ENCODE measurements around the gene SKI. TPM values are rescaled to one million over a fixed set of nuclear protein-coding genes. Genes with fewer than 3 reads are reported as not detected.

The SKI gene
- total and polyA plus RNA-seq, 2 donors (not counting 1 experiment from before 2014, with no cell fraction given), result 11.6 to 21.8 TPM

DNA sequence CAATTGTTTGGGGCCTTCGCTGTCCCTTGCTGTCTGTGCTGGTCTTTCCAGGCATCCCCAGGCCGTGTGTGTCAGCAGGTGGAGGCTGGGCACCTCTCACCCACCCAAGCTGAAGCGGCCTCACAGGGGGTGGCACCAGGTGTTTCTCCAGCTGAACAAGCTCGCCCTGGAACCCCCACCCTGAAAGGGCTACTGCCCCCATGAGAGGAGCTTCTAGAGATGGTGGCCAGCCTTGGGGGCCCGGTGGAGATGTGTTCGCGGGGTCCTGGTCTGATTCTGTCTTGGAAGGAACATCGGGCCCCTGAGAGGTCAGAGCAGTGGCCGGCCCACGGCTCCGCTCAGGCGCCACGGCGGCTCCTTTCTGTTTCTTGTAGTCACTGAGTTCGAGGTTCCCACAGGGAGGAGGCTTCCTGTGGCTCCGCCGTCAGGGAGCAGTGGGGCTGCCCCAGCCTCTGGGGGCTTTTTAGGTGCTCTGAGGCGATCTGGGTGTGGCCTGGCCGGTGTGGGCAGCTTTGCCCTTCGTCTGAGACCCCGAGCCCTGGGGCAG, 46.9 kb downstream of the SKI start:
- Histone ChIP-seq H4K20me1 (ENCODE audit: control insufficient read depth, extremely low read depth, insufficient read depth, low read length) (peaks cover 1% of the 10 kb centered on the region), H3K4me1 (ENCODE audit: control insufficient read depth, extremely low read depth, insufficient read depth, low read length) (peaks cover 48% of the 10 kb centered on the region), H3K27ac (ENCODE audit: insufficient read depth, low read length) (peak overlapping the region; percentile 34), H3K4me3 (replicated peaks in 1 of 4; ENCODE audit: control extremely low read depth in 1 of 4, insufficient read depth in 1 of 4, low read depth in 3 of 4, low read length in 4 of 4) (no peak overlapping the region), H3K79me2 (ENCODE audit: control insufficient read depth, insufficient read depth, low read length) (peaks cover 96% of the 10 kb centered on the region), H2AFZ (ENCODE audit: low read length) (no peak overlapping the region), H3K9me3 (ENCODE audit: control insufficient read depth, insufficient read depth, low read depth, low read length) (no peaks in the 10 kb centered on the region), H3K9ac (ENCODE audit: insufficient read depth, low read length) (no peak overlapping the region), H3K27me3 (ENCODE audit: control insufficient read depth, insufficient read depth, low read length) (no peaks in the 10 kb centered on the region), H3K4me2 (ENCODE audit: extremely low read depth, insufficient read depth, low read length) (peak overlapping the region; percentile 23), H3K36me3 (ENCODE audit: control insufficient read depth, insufficient read depth, low read length) (peaks cover 6% of the 10 kb centered on the region)
- TF ChIP-seq EZH2 (IDR thresholded peaks at IDR 0.05; ENCODE audit: low read length, missing control alignments) (no peak), CTCF (conservative IDR thresholded peaks at IDR 0.05 in 1 of 2, IDR thresholded peaks at IDR 0.05 in 1 of 2; ENCODE audit: low read depth in 1 of 2, low read length in 2 of 2) (no peak)
- DNase-seq (ENCODE audit: low read depth in 2 of 2), result no peak

- Histone ChIP-seq H3K4me2 (ENCODE audit: extremely low read depth, insufficient read depth, low read length) (no peak overlapping the region), H3K9ac (ENCODE audit: insufficient read depth, low read length) (no peak overlapping the region), H3K79me2 (ENCODE audit: control insufficient read depth, insufficient read depth, low read length) (peaks cover 90% of the 10 kb centered on the region), H2AFZ (ENCODE audit: low read length) (no peak overlapping the region), H3K36me3 (ENCODE audit: control insufficient read depth, insufficient read depth, low read length) (peaks cover 6% of the 10 kb centered on the region), H3K9me3 (ENCODE audit: control insufficient read depth, insufficient read depth, low read depth, low read length) (no peaks in the 10 kb centered on the region), H3K4me1 (ENCODE audit: control insufficient read depth, extremely low read depth, insufficient read depth, low read length) (peaks cover 46% of the 10 kb centered on the region), H3K27ac (ENCODE audit: insufficient read depth, low read length) (peak overlapping the region; percentile 45), H3K27me3 (ENCODE audit: control insufficient read depth, insufficient read depth, low read length) (no peaks in the 10 kb centered on the region), H3K4me3 (replicated peaks in 1 of 4; ENCODE audit: control extremely low read depth in 1 of 4, insufficient read depth in 1 of 4, low read depth in 3 of 4, low read length in 4 of 4) (no peak overlapping the region), H4K20me1 (ENCODE audit: control insufficient read depth, extremely low read depth, insufficient read depth, low read length) (peaks cover 1% of the 10 kb centered on the region)
- TF ChIP-seq CTCF (conservative IDR thresholded peaks at IDR 0.05 in 1 of 2, IDR thresholded peaks at IDR 0.05 in 1 of 2; ENCODE audit: low read depth in 1 of 2, low read length in 2 of 2), result no peak
- no peak for TF ChIP-seq EZH2 (IDR thresholded peaks at IDR 0.05; ENCODE audit: low read length, missing control alignments)
- peak; percentile 45 to 74 for DNase-seq (ENCODE audit: low read depth in 2 of 2)
These were observed 47.8 kb downstream of the SKI start for GRCh38 chr1:2275796-2276536.

- H3K4me2 ChIP-seq (ENCODE audit: extremely low read depth, insufficient read depth, low read length), result peak overlapping the region; percentile 27
- peak; percentile 47 to 74 for DNase-seq (ENCODE audit: low read depth in 2 of 2)
- H3K79me2 ChIP-seq (ENCODE audit: control insufficient read depth, insufficient read depth, low read length), result peaks cover 79% of the 10 kb centered on the region
- peaks cover 4% of the 10 kb centered on the region for H3K36me3 ChIP-seq (ENCODE audit: control insufficient read depth, insufficient read depth, low read length)
- peaks cover 42% of the 10 kb centered on the region for H3K4me1 ChIP-seq (ENCODE audit: control insufficient read depth, extremely low read depth, insufficient read depth, low read length)
- no peak overlapping the region for H3K4me3 ChIP-seq (replicated peaks in 1 of 4; ENCODE audit: control extremely low read depth in 1 of 4, insufficient read depth in 1 of 4, low read depth in 3 of 4, low read length in 4 of 4)
- no peaks in the 10 kb centered on the region for H3K9me3 ChIP-seq (ENCODE audit: control insufficient read depth, insufficient read depth, low read depth, low read length)
- H3K9ac ChIP-seq (ENCODE audit: insufficient read depth, low read length), result no peak overlapping the region
- TF ChIP-seq EZH2 (IDR thresholded peaks at IDR 0.05; ENCODE audit: low read length, missing control alignments), result no peak
- TF ChIP-seq CTCF (conservative IDR thresholded peaks at IDR 0.05 in 1 of 2, IDR thresholded peaks at IDR 0.05 in 1 of 2; ENCODE audit: low read depth in 1 of 2, low read length in 2 of 2), result no peak
- peaks cover 1% of the 10 kb centered on the region for H4K20me1 ChIP-seq (ENCODE audit: control insufficient read depth, extremely low read depth, insufficient read depth, low read length)
- no peaks in the 10 kb centered on the region for H3K27me3 ChIP-seq (ENCODE audit: control insufficient read depth, insufficient read depth, low read length)
- H2AFZ ChIP-seq (ENCODE audit: low read length), result no peak overlapping the region
- H3K27ac ChIP-seq (ENCODE audit: insufficient read depth, low read length), result peak overlapping the region; percentile 4
These were observed 48.9 kb downstream of the SKI start for GRCh38 chr1:2276803-2277580.
